ENCODE data around the gene HDAC5.

DNA sequence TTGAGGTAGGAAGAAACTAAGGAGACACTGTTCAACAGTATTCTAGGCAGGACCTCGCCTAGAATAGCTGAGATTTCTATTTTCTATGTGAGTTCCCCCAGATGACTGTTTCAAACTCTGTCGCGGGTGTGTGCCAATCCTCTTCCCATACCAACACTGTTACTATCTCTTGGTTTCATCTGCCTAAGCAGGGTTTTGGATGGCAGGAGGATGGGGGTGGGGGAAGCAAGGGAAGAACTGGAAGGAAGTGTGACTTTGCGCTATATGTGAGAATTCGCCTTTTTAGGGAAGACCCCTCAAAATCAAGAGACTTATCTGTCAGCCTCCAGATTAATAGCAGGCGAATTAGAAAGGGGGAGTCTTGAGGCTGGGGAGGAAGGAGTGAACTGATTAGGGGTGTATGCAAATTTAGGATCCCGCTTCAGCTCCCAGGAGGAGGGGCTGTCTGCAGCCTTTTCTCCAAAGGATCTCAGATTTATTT lies 53.4 kb downstream of the HDAC5 start:
- TF ChIP-seq CTCF (IDR thresholded peaks at IDR 0.05), result no peak
- TF ChIP-seq POLR2A (IDR thresholded peaks at IDR 0.05), result no peak

Measured in body of pancreas (tissue), 4 donors.